ENCODE results near the gene AP1B1. TPM values are rescaled to one million over a fixed set of nuclear protein-coding genes. Genes with fewer than 3 reads are reported as not detected.
"Not testable (repeated sequence)": the region's sequence is repeated elsewhere in the genome, so short reads cannot be mapped to it uniquely, and the experiment has no call there.

AP1B1 gene
- total RNA-seq, 1 experiment from 2014 or later: 69.5 TPM

- Mint-ChIP-seq H3K4me3 (ENCODE audit: unreplicated experiment) (no peak overlapping the region), H3K27me3 (ENCODE audit: insufficient read depth, unreplicated experiment) (no peaks in the 10 kb centered on the region), H3K4me1 (ENCODE audit: insufficient read depth, unreplicated experiment) (peaks cover 23% of the 10 kb centered on the region), H3K9me3 (ENCODE audit: unreplicated experiment) (no peaks in the 10 kb centered on the region), H3K36me3 (ENCODE audit: insufficient read depth, unreplicated experiment) (peaks cover 18% of the 10 kb centered on the region), H3K27ac (ENCODE audit: low read depth, unreplicated experiment) (peak overlapping the region; percentile 31)
- ChIA-PET CTCF (interaction anchor here (0.7 kb wide), 1 partner anchor 22 kb away, joined by 3 read pairs; no protein-coding TSS in a partner anchor), POLR2A (no interaction called here)
- intact Hi-C loops (cut with micrococcal nuclease): loop anchor here (10.0 kb wide), 1 partner anchor 76 kb away; the partner anchor contains the start of gene GAS2L1
- TF ChIP-seq, protein P1, sequence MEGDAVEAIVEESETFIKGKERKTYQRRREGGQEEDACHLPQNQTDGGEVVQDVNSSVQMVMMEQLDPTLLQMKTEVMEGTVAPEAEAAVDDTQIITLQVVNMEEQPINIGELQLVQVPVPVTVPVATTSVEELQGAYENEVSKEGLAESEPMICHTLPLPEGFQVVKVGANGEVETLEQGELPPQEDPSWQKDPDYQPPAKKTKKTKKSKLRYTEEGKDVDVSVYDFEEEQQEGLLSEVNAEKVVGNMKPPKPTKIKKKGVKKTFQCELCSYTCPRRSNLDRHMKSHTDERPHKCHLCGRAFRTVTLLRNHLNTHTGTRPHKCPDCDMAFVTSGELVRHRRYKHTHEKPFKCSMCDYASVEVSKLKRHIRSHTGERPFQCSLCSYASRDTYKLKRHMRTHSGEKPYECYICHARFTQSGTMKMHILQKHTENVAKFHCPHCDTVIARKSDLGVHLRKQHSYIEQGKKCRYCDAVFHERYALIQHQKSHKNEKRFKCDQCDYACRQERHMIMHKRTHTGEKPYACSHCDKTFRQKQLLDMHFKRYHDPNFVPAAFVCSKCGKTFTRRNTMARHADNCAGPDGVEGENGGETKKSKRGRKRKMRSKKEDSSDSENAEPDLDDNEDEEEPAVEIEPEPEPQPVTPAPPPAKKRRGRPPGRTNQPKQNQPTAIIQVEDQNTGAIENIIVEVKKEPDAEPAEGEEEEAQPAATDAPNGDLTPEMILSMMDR (IDR thresholded peaks at IDR 0.05; ENCODE audit: unreplicated experiment): no peak
- no TSS peak for BruUV-seq (replicated peaks)
- DNase-seq (ENCODE audit: unreplicated experiment): no peak
These were observed 7.5 kb downstream of the AP1B1 start for GRCh38 chr22:29380856-29381255.

DNA sequence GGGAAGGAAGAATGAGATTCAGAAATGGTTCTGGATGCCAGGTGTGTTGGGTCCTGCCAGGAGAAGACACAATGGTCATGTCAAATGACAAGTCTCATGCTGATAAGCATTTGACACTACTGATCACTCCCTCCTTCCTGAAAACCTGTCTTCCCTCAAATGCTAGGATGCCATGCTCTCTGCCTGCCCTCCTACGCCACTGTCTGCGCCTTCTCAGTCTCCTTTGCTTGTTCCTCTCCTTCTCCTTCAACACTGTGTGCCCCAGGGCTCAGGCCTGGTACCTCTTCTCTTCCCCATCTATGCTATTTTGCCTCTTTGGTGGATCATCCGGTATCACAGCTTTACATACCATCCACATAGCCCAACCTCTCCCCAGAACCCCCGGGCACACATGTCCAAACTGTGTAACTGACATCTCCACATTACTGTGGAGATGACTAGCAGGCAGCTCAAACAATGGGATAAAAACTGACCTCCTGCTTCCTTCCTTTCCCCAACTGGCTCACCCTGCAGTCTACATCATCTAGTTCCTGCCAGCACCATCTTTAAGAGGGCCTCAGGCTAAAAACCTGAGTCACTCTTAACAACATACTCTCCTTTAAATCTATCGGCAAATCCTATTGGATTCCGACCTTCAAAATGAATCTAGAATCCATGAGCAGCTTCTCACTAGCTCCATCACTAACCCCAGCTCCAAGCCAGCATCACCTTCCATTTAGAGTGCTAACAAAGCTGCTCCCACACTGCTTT, 8.2 kb downstream of the AP1B1 start:
- TF ChIP-seq, protein P1 (IDR thresholded peaks at IDR 0.05; ENCODE audit: unreplicated experiment): no peak
- intact Hi-C loops (cut with micrococcal nuclease): loop anchor here (10.0 kb wide), 1 partner anchor 75 kb away; the partner anchor contains the start of gene GAS2L1
- Mint-ChIP-seq H3K4me3 (ENCODE audit: unreplicated experiment) (no peak overlapping the region), H3K27me3 (ENCODE audit: insufficient read depth, unreplicated experiment) (no peaks in the 10 kb centered on the region), H3K9me3 (ENCODE audit: unreplicated experiment) (no peaks in the 10 kb centered on the region), H3K4me1 (ENCODE audit: insufficient read depth, unreplicated experiment) (peaks cover 22% of the 10 kb centered on the region), H3K36me3 (ENCODE audit: insufficient read depth, unreplicated experiment) (peaks cover 17% of the 10 kb centered on the region), H3K27ac (ENCODE audit: low read depth, unreplicated experiment) (peak overlapping the region; percentile 31)
- ChIA-PET POLR2A (interaction anchor here (1.0 kb wide), 1 partner anchor 8 kb away, joined by 5 read pairs; the partner anchor contains the start of gene AP1B1), CTCF (no interaction called here)
- BruUV-seq (replicated peaks): no TSS peak
- DNase-seq (ENCODE audit: unreplicated experiment): peak; percentile 67

- intact Hi-C loops (cut with micrococcal nuclease): no loop called here
- BruUV-seq (replicated peaks): no TSS peak
- ChIA-PET CTCF (no interaction called here), POLR2A (no interaction called here)
- Mint-ChIP-seq H3K27ac (ENCODE audit: low read depth, unreplicated experiment) (no peak overlapping the region), H3K9me3 (ENCODE audit: unreplicated experiment) (no peaks in the 10 kb centered on the region), H3K27me3 (ENCODE audit: insufficient read depth, unreplicated experiment) (no peaks in the 10 kb centered on the region), H3K4me3 (ENCODE audit: unreplicated experiment) (no peak overlapping the region), H3K4me1 (ENCODE audit: insufficient read depth, unreplicated experiment) (peaks cover 15% of the 10 kb centered on the region), H3K36me3 (ENCODE audit: insufficient read depth, unreplicated experiment) (peaks cover 13% of the 10 kb centered on the region)
- TF ChIP-seq, protein P1 (IDR thresholded peaks at IDR 0.05; ENCODE audit: unreplicated experiment): no peak
- no peak for DNase-seq (ENCODE audit: unreplicated experiment)
These were observed 9.1 kb downstream of the AP1B1 start for GRCh38 chr22:29379258-29379657.

- TF ChIP-seq, protein P1 (IDR thresholded peaks at IDR 0.05; ENCODE audit: unreplicated experiment): no peak
- intact Hi-C loops (cut with micrococcal nuclease): no loop called here
- Mint-ChIP-seq H3K4me3 (ENCODE audit: unreplicated experiment) (no peak overlapping the region), H3K9me3 (ENCODE audit: unreplicated experiment) (no peaks in the 10 kb centered on the region), H3K4me1 (ENCODE audit: insufficient read depth, unreplicated experiment) (peaks cover 15% of the 10 kb centered on the region), H3K27me3 (ENCODE audit: insufficient read depth, unreplicated experiment) (no peaks in the 10 kb centered on the region), H3K36me3 (ENCODE audit: insufficient read depth, unreplicated experiment) (peaks cover 19% of the 10 kb centered on the region), H3K27ac (ENCODE audit: low read depth, unreplicated experiment) (no peak overlapping the region)
- DNase-seq (ENCODE audit: unreplicated experiment): no peak
- CTCF ChIA-PET: no interaction called here
- POLR2A ChIA-PET: no interaction called here
- no TSS peak for BruUV-seq (replicated peaks)
These were observed 10.4 kb downstream of the AP1B1 start for GRCh38 chr22:29377979-29378378.

DNA sequence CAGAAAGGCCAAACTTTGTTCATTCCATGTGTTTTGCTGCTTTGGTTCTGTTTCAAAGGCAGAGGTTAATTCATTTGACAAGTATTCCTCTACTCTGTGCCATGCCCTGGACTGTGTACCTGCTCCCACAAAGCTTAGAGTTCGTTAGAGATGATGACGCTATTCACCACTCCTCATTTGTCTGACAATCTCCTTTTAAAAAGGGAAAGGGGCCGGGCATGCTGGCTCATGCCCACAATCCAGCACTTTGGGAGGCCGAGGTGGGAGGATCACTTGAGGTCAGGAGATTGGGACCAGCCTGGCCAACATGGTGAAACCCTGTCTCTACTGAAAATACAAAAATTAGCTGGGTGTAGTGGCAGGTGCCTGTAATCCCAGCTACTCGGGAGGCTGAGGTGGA, 11.7 kb downstream of the AP1B1 start:
- H3K4me3 Mint-ChIP-seq (ENCODE audit: unreplicated experiment); intact Hi-C loops (cut with micrococcal nuclease); DNase-seq (ENCODE audit: unreplicated experiment); H3K9me3 Mint-ChIP-seq (ENCODE audit: unreplicated experiment); CTCF ChIA-PET; BruUV-seq (replicated peaks); H3K27me3 Mint-ChIP-seq (ENCODE audit: insufficient read depth, unreplicated experiment): not testable (repeated sequence)
- H3K36me3 Mint-ChIP-seq (ENCODE audit: insufficient read depth, unreplicated experiment): peaks cover 22% of the 10 kb centered on the region
- peak overlapping the region; percentile 43 for H3K27ac Mint-ChIP-seq (ENCODE audit: low read depth, unreplicated experiment)
- POLR2A ChIA-PET: interaction anchor here (0.8 kb wide), 1 partner anchor 9 kb away, joined by 3 read pairs; no protein-coding TSS in a partner anchor
- peaks cover 15% of the 10 kb centered on the region for H3K4me1 Mint-ChIP-seq (ENCODE audit: insufficient read depth, unreplicated experiment)

All from MCF 10A (cell line).